Omental fat pad (tissue), 4 donors: ENCODE measurements around the gene RFX4. TPM values are rescaled to one million over a fixed set of nuclear protein-coding genes. Genes with fewer than 3 reads are reported as not detected.
"Not testable (repeated sequence)": the region's sequence is repeated elsewhere in the genome, so short reads cannot be mapped to it uniquely, and the experiment has no call there.

Source experiments
- ATAC-seq: fragments of 150-250 bp; one replicate; pipeline ENCODE4 v1.9.1; 2016; ENCODE audit warnings: mild to moderate bottlenecking, moderate library complexity; ENCODE audit not compliant: low FRiP score
- DNase-seq: peaks from one replicate; pipeline ENCODE4 v3.0.0-alpha.2; 2019; ENCODE audit warnings: low spot score
- CTCF ChIP-seq, 3 donors: fragments of 450-650 bp; IDR thresholded peaks; one replicate each; pipeline ENCODE4 v1.5.1; 2016 to 2017; ENCODE audit warnings: antibody characterized with exemption in 3 of 3, mild to moderate bottlenecking in 3 of 3, moderate library complexity in 2 of 3
- total RNA-seq, 4 donors: library from RNA; depleted of rRNA; stranded (reverse); fragments of >200 nt; gene quantifications; one replicate each; pipeline ENCODE4 v1.1.0, GENCODE V29; 2016

The RFX4 gene
- total RNA-seq, 4 donors from 2014 or later, result not detected

- TF ChIP-seq CTCF (IDR thresholded peaks at IDR 0.05), result no peak
- no peak for ATAC-seq
These were observed 19.3 kb downstream of the RFX4 start for GRCh38 chr12:106602076-106602475.

DNA sequence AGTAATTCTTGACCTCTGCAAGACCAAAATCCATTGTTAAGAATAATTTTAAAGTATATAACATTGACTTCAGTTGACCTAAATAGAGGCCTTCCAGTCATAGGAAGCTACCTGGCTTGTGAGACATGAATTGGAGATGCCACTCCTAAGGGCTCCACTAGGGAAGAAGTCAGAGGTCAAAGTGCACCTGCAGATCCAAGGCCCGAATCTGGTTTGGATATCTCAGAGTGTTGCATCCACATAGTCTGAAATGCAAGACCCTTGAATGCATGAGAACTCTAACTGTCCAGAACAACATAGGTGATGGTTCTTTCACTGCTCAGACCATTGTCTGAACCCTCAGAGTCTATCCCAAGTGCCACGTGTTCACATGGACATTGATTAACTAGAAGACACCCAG lies 22.4 kb downstream of the RFX4 start:
- DNase-seq (no peak), ATAC-seq (no peak)
- TF ChIP-seq CTCF (IDR thresholded peaks at IDR 0.05), result no peak

More at GRCh38 chr12:106602076-106602475, 19.3 kb downstream of the RFX4 start:
- DNase-seq, result no peak

DNA sequence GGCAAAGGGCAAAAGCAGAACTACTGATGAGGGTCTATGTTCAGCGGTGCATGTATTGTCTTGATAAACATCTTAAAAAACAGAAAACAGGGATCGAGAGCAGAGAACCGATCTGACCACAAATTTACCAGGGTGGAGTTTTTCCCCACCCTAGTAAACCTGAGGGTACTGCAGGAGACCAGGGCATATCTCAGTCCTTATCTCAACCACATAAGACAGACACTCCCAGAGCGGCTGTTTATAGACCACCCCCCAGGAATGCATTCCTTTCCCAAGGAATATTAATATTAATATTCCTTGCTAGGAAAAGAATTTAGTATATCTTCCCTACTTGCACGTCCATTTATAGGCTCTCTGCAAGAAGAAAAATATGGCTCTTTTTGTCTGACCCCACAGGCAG lies 37.8 kb downstream of the RFX4 start:
- not testable (repeated sequence) for DNase-seq

GRCh38 chr12:106625976-106626375 lies 43.2 kb downstream of the RFX4 start:
- ATAC-seq (no peak), DNase-seq (no peak)
- TF ChIP-seq CTCF (IDR thresholded peaks at IDR 0.05), result no peak

More for the DNA sequence above, 37.8 kb downstream of the RFX4 start:
- ATAC-seq, result not testable (repeated sequence)

- no peak for TF ChIP-seq CTCF (IDR thresholded peaks at IDR 0.05)
- ATAC-seq, result no peak
- no peak for DNase-seq
These were observed 47.2 kb downstream of the RFX4 start for GRCh38 chr12:106629797-106630659.

- no peak for ATAC-seq
- TF ChIP-seq CTCF (IDR thresholded peaks at IDR 0.05), result no peak
- no peak for DNase-seq
These were observed 48.3 kb downstream of the RFX4 start for GRCh38 chr12:106631150-106631549.

DNA sequence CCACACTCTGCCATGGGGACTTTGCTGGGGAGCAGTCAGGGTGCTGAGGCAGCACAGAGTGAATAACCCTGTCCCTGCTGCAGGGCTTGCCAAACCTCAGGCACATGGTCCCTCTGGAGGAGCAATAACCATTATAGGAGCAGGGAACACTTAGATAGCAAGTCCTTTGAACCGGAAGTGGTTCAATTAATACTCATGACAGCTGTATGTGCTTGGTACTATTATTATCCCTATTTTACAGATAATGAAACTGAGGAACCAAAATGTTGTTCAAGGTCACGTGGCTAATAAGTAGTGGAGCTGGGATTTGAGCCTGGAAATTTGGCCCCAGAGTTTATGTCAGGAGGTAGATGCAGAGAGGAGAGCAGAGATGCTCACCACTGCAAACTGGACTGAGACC lies 49.0 kb downstream of the RFX4 start:
- no peak for TF ChIP-seq CTCF (IDR thresholded peaks at IDR 0.05)
- DNase-seq (no peak), ATAC-seq (no peak)
